HCT116 (cell line): ENCODE data around the gene ATG10. TPM values are rescaled to one million over a fixed set of nuclear protein-coding genes. Genes with fewer than 3 reads are reported as not detected.

Experiments used
- ATAC-seq: fragments of 200-7000 bp; cut with Tn5 transposase; 2 replicates; pipeline ENCODE4 v1.9.1; 2020; ENCODE audit warnings: mild to moderate bottlenecking, moderate library complexity
- BruUV-seq: library from RNA; stranded (reverse); fragments of 400-500 nt; replicated peaks from 2 replicates; lab custom pipeline; 2021; lab: Mats Ljungman, UMichigan
- CTCF ChIA-PET: fragments of 300-600 bp; sonication (Branson Sonifier 250); formaldehyde crosslinking; loops from one replicate; lab custom pipeline; 2021; ENCODE audit warnings: antibody characterized with exemption; lab: Charles Lee
- POLR2A ChIA-PET: fragments of 300-600, 350-600 bp; sonication (Branson Sonifier 250); formaldehyde crosslinking; loops from one replicate; lab custom pipeline; 2021; ENCODE audit warnings: antibody characterized with exemption; lab: Charles Lee
- RAD21 ChIA-PET, 2 experiments: fragments of 300-600 bp; sonication (Branson Sonifier 250); formaldehyde crosslinking; loops; one replicate each; lab custom pipeline; 2023; ENCODE audit warnings: low total read pairs in 2 of 2; ENCODE audit not compliant: uncharacterized antibody in 2 of 2, unreplicated experiment in 2 of 2, low non-redundant PET in 1 of 2; lab: Charles Lee
- DNase-seq: peaks from one replicate; pipeline ENCODE4 v3.0.0-alpha.2; 2010; ENCODE audit warnings: low read depth, low spot score
- H2AFZ ChIP-seq: fragments of 200-600 bp; shearing (Covaris generic), sonication (generic); 2 replicates; pipeline ENCODE4 v1.6.1; 2017; ENCODE audit warnings: low read depth, mixed run types, mixed read lengths, antibody characterized with exemption, low read length; ENCODE audit not compliant: poor library complexity, severe bottlenecking
- H3K27ac ChIP-seq: 2 replicates; pipeline ENCODE4 v1.5.1; 2012; ENCODE audit warnings: low read depth, low read length
- H3K27me3 ChIP-seq: fragments of 200-600 bp; sonication (generic); 2 replicates; pipeline ENCODE4 v1.6.1; 2016; ENCODE audit warnings: mixed run types, low read length, mixed read lengths; ENCODE audit not compliant: insufficient read depth
- H3K36me3 ChIP-seq, 2 experiments: fragments of 200-500 bp in 1 of 2; fragments of 200-600 bp in 1 of 2; sonication (Bioruptor generic) in 1 of 2; sonication (generic) in 1 of 2; 2 replicates each; pipeline versions ENCODE4 v1.5.1 to v1.6.1; 2014 to 2016; ENCODE audit warnings: low read length in 2 of 2, inconsistent platforms in 1 of 2, mixed read lengths in 1 of 2, mixed run types in 1 of 2; ENCODE audit not compliant: insufficient read depth in 2 of 2, control insufficient read depth in 1 of 2
- H3K4me1 ChIP-seq, 2 experiments: fragments of 200-600 bp in 1 of 2; sonication (generic) in 1 of 2; 2 replicates each; pipeline versions ENCODE4 v1.5.1 to v1.6.1; 2012 to 2017; ENCODE audit warnings: low read length in 2 of 2, inconsistent platforms in 1 of 2, mild to moderate bottlenecking in 1 of 2, mixed read lengths in 1 of 2, mixed run types in 1 of 2, moderate library complexity in 1 of 2; ENCODE audit not compliant: insufficient read depth in 2 of 2, control insufficient read depth in 1 of 2
- H3K4me2 ChIP-seq: fragments of 200-600 bp; sonication (generic); 2 replicates; pipeline ENCODE4 v1.6.1; 2017; ENCODE audit warnings: mixed run types, low read length, mixed read lengths
- H3K4me3 ChIP-seq, 2 experiments: fragments of 200-600 bp in 1 of 2; sonication (generic) in 1 of 2; replicated peaks in 1 of 2; 2 replicates each; pipeline ENCODE4 v1.5.1; 2011 to 2016; ENCODE audit warnings: low read length in 2 of 2, control low read depth in 1 of 2, low read depth in 1 of 2, mild to moderate bottlenecking in 1 of 2, mixed read lengths in 1 of 2, mixed run types in 1 of 2
- H3K79me2 ChIP-seq: fragments of 200-600 bp; sonication (generic); 2 replicates; pipeline ENCODE4 v1.6.1; 2017; ENCODE audit warnings: mild to moderate bottlenecking, mixed run types, low read length, moderate library complexity, mixed read lengths; ENCODE audit not compliant: insufficient read depth
- H3K9ac ChIP-seq: fragments of 200-600 bp; sonication (generic); 2 replicates; pipeline ENCODE4 v1.6.1; 2016; ENCODE audit warnings: low read length, mixed read lengths
- H3K9me2 ChIP-seq: fragments of 200-600 bp; sonication (generic), shearing (Covaris generic); 2 replicates; pipeline ENCODE4 v1.6.1; 2017; ENCODE audit warnings: mixed run types, mild to moderate bottlenecking, moderate library complexity; ENCODE audit not compliant: insufficient read depth
- H3K9me3 ChIP-seq, 2 experiments: fragments of 200-500 bp in 1 of 2; fragments of 200-600 bp in 1 of 2; sonication (Bioruptor generic) in 1 of 2; sonication (generic) in 1 of 2; 2 replicates each; pipeline ENCODE4 v1.6.1; 2014 to 2017; ENCODE audit warnings: low read length in 2 of 2, mixed read lengths in 2 of 2, inconsistent platforms in 1 of 2, low read depth in 1 of 2, mild to moderate bottlenecking in 1 of 2, mixed run types in 1 of 2, moderate library complexity in 1 of 2; ENCODE audit not compliant: control insufficient read depth in 1 of 2, insufficient read depth in 1 of 2
- H4K20me1 ChIP-seq: fragments of 200-600 bp; sonication (generic), shearing (Covaris generic); 2 replicates; pipeline ENCODE4 v1.6.1; 2017; ENCODE audit warnings: mixed run types, mild to moderate bottlenecking, moderate library complexity; ENCODE audit not compliant: insufficient read depth
- CBX3 ChIP-seq: IDR thresholded peaks from 2 replicates; pipeline ENCODE4 v1.6.1; 2012; ENCODE audit warnings: low read depth
- EGR1 ChIP-seq: IDR thresholded peaks from 2 replicates; pipeline ENCODE4 v1.6.1; 2012; ENCODE audit warnings: low read depth
- EZH2 ChIP-seq: fragments of 200-600 bp; sonication (generic); IDR thresholded peaks from 2 replicates; pipeline ENCODE4 v1.6.1; 2017; ENCODE audit warnings: antibody characterized with exemption, mixed run types
- POLR2A ChIP-seq: IDR thresholded peaks from 2 replicates; pipeline ENCODE4 v1.7.0; 2011; ENCODE audit warnings: borderline replicate concordance; ENCODE audit not compliant: insufficient read depth, insufficient read length; ENCODE audit errors: extremely low read depth
- POLR2AphosphoS5 ChIP-seq: IDR thresholded peaks from 2 replicates; pipeline ENCODE4 v1.6.1; 2011; ENCODE audit warnings: mild to moderate bottlenecking, low read depth, low read length, moderate library complexity
- RAD21 ChIP-seq: IDR thresholded peaks from 2 replicates; pipeline ENCODE4 v1.6.1; 2012; ENCODE audit warnings: low read depth, mild to moderate bottlenecking
- SIN3A ChIP-seq: IDR thresholded peaks from 2 replicates; pipeline ENCODE4 v1.6.1; 2012; ENCODE audit warnings: low read depth
- SRF ChIP-seq: IDR thresholded peaks from 2 replicates; pipeline ENCODE4 v1.6.1; 2012; ENCODE audit warnings: low read depth
- ZNF274 ChIP-seq: fragments of 200-500 bp; sonication (Bioruptor generic); IDR thresholded peaks from 2 replicates; pipeline ENCODE4 v1.6.1; 2014; ENCODE audit warnings: mild to moderate bottlenecking, low read depth, low read length, inconsistent platforms
- intact Hi-C: fragments of 100-400 bp; cut with micrococcal nuclease; formaldehyde crosslinking; loops from 2 replicates; pipeline ENCODE4 v1.10.0; 2022
- total RNA-seq: library from RNA; stranded (reverse); gene quantifications from one replicate; pipeline ENCODE4 v1.2.1, GENCODE V29; 2021; ENCODE audit not compliant: unreplicated experiment
- TF ChIP-seq, protein P1 (sequence below): IDR thresholded peaks from 2 replicates; pipeline ENCODE4 v1.6.1; 2012

Gene ATG10
- total RNA-seq, 1 experiment from 2014 or later: 9.4 TPM

DNA sequence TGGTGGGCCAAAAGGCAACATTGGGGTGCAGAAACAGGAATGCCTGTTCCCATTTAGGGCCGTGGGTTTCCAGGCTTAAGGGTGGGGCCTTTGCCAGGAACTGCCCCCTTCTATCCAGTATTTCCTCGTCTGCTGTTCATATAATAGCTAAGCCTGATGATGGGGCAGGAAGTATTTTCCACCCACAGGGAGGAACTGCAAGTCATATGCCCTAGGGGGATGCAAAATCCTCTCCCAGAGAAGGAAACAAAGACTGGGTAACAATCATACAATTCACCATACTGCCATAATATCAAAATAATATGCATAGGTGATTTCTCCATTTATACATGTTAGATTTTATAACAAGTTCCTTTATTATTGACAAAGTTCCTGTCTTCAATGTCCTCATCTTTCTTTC, 326.8 kb downstream of the ATG10 start:
- BruUV-seq: no TSS peak
- no peaks in the 10 kb centered on the region for H3K9me3 ChIP-seq
- POLR2A ChIA-PET: no interaction called here
- no peaks in the 10 kb centered on the region for H3K27me3 ChIP-seq
- no peak for TF ChIP-seq RAD21
- TF ChIP-seq, all 23 proteins: peak for 0
- Histone ChIP-seq H3K9me2 (no peaks in the 10 kb centered on the region), H3K4me2 (no peak overlapping the region), H3K9ac (no peak overlapping the region), H3K4me1 (no peaks in the 10 kb centered on the region), H4K20me1 (no peaks in the 10 kb centered on the region; the same call in 1 of the 2 replicates), H3K27ac (no peak overlapping the region), H3K36me3 (no peaks in the 10 kb centered on the region), H3K4me3 (no peak overlapping the region), H2AFZ (no peak overlapping the region), H3K79me2 (no peaks in the 10 kb centered on the region)
- no peak for ATAC-seq
- intact Hi-C loops: no loop called here
- DNase-seq: no peak
- RAD21 ChIA-PET: no interaction called here
- CTCF ChIA-PET: no interaction called here

DNA sequence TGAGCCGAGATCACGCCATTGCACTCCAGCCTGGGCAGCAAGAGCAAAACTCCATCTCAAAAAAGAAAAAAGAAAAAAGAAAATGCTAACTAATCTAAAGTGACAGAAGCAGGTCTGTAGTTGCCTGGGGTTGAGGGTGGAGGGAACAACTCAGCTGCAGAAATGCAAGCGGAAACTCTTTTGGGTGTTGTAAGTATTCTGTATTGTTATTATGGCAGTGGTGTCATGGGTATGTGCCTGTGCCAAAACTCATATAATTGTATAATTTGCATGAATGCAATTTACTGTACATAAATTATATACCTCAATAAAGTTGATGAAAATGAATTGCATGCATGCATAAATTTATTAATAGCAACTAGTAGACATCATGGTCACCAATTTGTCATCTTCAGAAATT, 329.4 kb downstream of the ATG10 start:
- no peaks in the 10 kb centered on the region; the same call in 1 of the 2 replicates for H4K20me1 ChIP-seq
- POLR2A ChIA-PET: no interaction called here
- no peaks in the 10 kb centered on the region for H3K27me3 ChIP-seq
- H3K9me3 ChIP-seq: no peaks in the 10 kb centered on the region
- H3K36me3 ChIP-seq: no peaks in the 10 kb centered on the region
- intact Hi-C loops: no loop called here
- DNase-seq: no peak
- no peak overlapping the region for H3K27ac ChIP-seq
- TF ChIP-seq SIN3A: no peak
- TF ChIP-seq POLR2A: no peak
- no peak for TF ChIP-seq POLR2AphosphoS5
- TF ChIP-seq, protein P1, sequence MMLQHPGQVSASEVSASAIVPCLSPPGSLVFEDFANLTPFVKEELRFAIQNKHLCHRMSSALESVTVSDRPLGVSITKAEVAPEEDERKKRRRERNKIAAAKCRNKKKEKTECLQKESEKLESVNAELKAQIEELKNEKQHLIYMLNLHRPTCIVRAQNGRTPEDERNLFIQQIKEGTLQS: no peak
- no peak for TF ChIP-seq SRF
- TF ChIP-seq EGR1: no peak
- TF ChIP-seq CBX3: no peak
- no peak for TF ChIP-seq ZNF274
- no peak for TF ChIP-seq EZH2
- TF ChIP-seq, all 23 proteins: peak for 0
- no peak overlapping the region for H3K4me3 ChIP-seq
- CTCF ChIA-PET: no interaction called here
- H2AFZ ChIP-seq: no peak overlapping the region
- RAD21 ChIA-PET: no interaction called here
- H3K4me1 ChIP-seq: no peaks in the 10 kb centered on the region
- ATAC-seq: no peak
- no peaks in the 10 kb centered on the region for H3K9me2 ChIP-seq
- H3K4me2 ChIP-seq: no peak overlapping the region
- no peak overlapping the region for H3K9ac ChIP-seq
- no TSS peak for BruUV-seq
- H3K79me2 ChIP-seq: no peaks in the 10 kb centered on the region

Other genes with a start within 250 kb of the ATG10 start
- 5.2 TPM for gene SSBP2, start 220.9 kb upstream of the ATG10 start, total RNA-seq